Chondrocyte (in vitro differentiated cells): Measurements from ENCODE around the gene DLX1. TPM values are rescaled to one million over a fixed set of nuclear protein-coding genes. Genes with fewer than 3 reads are reported as not detected.

Experiments
- DNase-seq: peaks from one replicate; pipeline ENCODE4 v3.0.0; 2021; ENCODE audit warnings: mixed read lengths, low spot score
- H3K27ac Mint-ChIP-seq: one replicate; pipeline ENCODE4 v1.8.0; 2021; ENCODE audit warnings: mild to moderate bottlenecking, moderate library complexity, mixed read lengths; ENCODE audit not compliant: unreplicated experiment
- H3K27me3 Mint-ChIP-seq: 2 replicates; pipeline ENCODE4 v1.8.0; 2021; ENCODE audit warnings: low read depth, mixed read lengths
- H3K36me3 Mint-ChIP-seq: 2 replicates; pipeline ENCODE4 v1.8.0; 2021; ENCODE audit warnings: low read depth, mixed read lengths
- H3K4me1 Mint-ChIP-seq: 2 replicates; pipeline ENCODE4 v1.8.0; 2021; ENCODE audit warnings: low read depth, mild to moderate bottlenecking, mixed read lengths
- H3K4me3 Mint-ChIP-seq: one replicate; pipeline ENCODE4 v1.8.0; 2021; ENCODE audit warnings: mild to moderate bottlenecking, moderate library complexity, mixed read lengths; ENCODE audit not compliant: unreplicated experiment
- H3K9me3 Mint-ChIP-seq: 2 replicates; pipeline ENCODE4 v1.8.0; 2021; ENCODE audit warnings: low read depth, mixed read lengths
- total RNA-seq: library from RNA; stranded (reverse); gene quantifications from 3 replicates; pipeline ENCODE4 v1.2.1, GENCODE V29; 2021
- TF ChIP-seq, protein P1 (sequence below): fragments of 200-600 bp; sonication (generic); IDR thresholded peaks from 2 replicates; pipeline ENCODE4 v1.5.0; 2021; ENCODE audit warnings: antibody characterized with exemption, mild to moderate bottlenecking, moderate library complexity

DLX1 gene
- total RNA-seq, 1 donor from 2014 or later, result 7.1 TPM

DNA sequence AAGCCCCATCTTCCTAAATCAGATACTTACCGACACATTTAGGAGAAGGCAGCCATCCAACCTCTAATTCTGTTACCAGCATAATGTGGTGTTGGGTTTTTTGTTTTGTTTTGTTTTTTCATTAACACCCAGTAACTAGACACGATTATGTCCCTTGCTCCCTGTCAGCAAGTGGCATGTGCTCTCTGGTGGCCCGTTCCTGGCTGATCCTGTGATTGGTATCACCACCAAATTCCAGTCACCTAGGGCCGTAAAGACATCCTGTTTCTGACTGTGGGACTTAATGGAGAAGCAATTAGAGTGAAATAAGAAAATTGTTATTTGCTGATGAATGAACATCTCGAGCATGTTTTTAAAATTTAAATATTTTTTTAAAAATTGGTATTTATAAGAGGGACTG is 5.9 kb upstream of the DLX1 start:
- TF ChIP-seq, protein P1, sequence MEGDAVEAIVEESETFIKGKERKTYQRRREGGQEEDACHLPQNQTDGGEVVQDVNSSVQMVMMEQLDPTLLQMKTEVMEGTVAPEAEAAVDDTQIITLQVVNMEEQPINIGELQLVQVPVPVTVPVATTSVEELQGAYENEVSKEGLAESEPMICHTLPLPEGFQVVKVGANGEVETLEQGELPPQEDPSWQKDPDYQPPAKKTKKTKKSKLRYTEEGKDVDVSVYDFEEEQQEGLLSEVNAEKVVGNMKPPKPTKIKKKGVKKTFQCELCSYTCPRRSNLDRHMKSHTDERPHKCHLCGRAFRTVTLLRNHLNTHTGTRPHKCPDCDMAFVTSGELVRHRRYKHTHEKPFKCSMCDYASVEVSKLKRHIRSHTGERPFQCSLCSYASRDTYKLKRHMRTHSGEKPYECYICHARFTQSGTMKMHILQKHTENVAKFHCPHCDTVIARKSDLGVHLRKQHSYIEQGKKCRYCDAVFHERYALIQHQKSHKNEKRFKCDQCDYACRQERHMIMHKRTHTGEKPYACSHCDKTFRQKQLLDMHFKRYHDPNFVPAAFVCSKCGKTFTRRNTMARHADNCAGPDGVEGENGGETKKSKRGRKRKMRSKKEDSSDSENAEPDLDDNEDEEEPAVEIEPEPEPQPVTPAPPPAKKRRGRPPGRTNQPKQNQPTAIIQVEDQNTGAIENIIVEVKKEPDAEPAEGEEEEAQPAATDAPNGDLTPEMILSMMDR, result no peak
- no peak overlapping the region for H3K4me3 Mint-ChIP-seq
- H3K9me3 Mint-ChIP-seq, result no peaks in the 10 kb centered on the region
- no peaks in the 10 kb centered on the region for H3K36me3 Mint-ChIP-seq
- peaks cover 7% of the 10 kb centered on the region for H3K27me3 Mint-ChIP-seq
- DNase-seq, result no peak
- H3K4me1 Mint-ChIP-seq, result peaks cover 24% of the 10 kb centered on the region
- no peak overlapping the region for H3K27ac Mint-ChIP-seq

GRCh38 chr2:172079838-172080640 is 5.3 kb upstream of the DLX1 start:
- peaks cover 7% of the 10 kb centered on the region for H3K27me3 Mint-ChIP-seq
- DNase-seq, result no peak
- H3K9me3 Mint-ChIP-seq, result no peaks in the 10 kb centered on the region
- TF ChIP-seq, protein P1, result no peak
- H3K36me3 Mint-ChIP-seq, result no peaks in the 10 kb centered on the region
- peaks cover 26% of the 10 kb centered on the region for H3K4me1 Mint-ChIP-seq
- no peak overlapping the region for H3K4me3 Mint-ChIP-seq
- no peak overlapping the region for H3K27ac Mint-ChIP-seq

GRCh38 chr2:172080641-172081220 is 4.6 kb upstream of the DLX1 start:
- H3K27ac Mint-ChIP-seq, result no peak overlapping the region

DNA sequence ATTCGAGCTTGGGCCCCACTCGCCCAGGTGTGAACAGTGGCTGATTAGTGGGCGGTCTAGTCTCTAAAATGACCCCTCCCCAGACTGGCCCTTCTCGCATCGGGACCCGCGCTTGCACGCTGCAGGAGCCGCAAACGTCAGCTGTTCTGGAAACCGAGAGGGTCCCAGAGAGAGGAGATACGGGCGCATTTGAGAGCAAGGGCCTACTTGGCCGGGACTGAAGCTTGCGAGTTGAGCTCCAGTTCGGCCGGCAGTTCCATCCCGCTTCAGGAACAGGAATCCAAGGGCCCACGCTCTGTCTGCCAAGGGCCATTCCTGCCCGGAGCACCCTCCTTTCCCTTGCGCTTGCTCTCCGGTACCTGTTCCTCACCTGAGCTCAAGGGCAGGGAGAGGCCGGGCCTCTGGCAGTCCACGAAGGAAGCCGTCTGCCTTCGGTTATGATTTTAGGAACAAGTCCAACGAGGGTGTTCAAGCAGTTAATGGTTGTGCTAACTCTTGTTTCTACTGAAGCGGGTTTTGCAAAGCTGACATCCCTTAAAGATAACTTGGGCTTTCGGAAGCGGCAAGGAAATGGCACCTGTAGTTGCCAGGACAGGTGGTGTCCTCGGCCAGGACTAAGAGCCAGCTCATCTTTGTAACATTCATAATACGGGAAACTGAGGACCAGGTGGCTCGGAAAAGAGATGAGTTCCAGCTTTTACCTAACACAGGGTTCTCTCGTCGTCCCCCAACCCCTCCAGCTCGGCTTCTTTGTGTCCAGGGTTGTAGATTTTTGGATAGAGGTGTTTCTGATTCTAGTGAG is 3.9 kb upstream of the DLX1 start:
- Mint-ChIP-seq H3K4me1 (peaks cover 33% of the 10 kb centered on the region), H3K9me3 (no peaks in the 10 kb centered on the region), H3K27me3 (peaks cover 7% of the 10 kb centered on the region), H3K27ac (no peak overlapping the region), H3K36me3 (peaks cover 2% of the 10 kb centered on the region), H3K4me3 (no peak overlapping the region)
- no peak for DNase-seq
- TF ChIP-seq, protein P1, result no peak

More at GRCh38 chr2:172080641-172081220, 4.6 kb upstream of the DLX1 start:
- H3K9me3 Mint-ChIP-seq, result no peaks in the 10 kb centered on the region
- H3K36me3 Mint-ChIP-seq, result peaks cover 2% of the 10 kb centered on the region
- DNase-seq, result no peak
- H3K4me1 Mint-ChIP-seq, result peaks cover 31% of the 10 kb centered on the region
- no peak overlapping the region for H3K4me3 Mint-ChIP-seq
- peaks cover 7% of the 10 kb centered on the region for H3K27me3 Mint-ChIP-seq
- TF ChIP-seq, protein P1, result no peak
